H1 (cell line): ENCODE measurements around the gene MTCH2. TPM values are rescaled to one million over a fixed set of nuclear protein-coding genes. Genes with fewer than 3 reads are reported as not detected.

Experiments
- CBX5 ChIP-seq: fragments of 300-800, 300-1000 bp; sonication (generic); IDR thresholded peaks from 2 replicates; pipeline ENCODE4 v1.7.1; 2016; ENCODE audit warnings: antibody characterized with exemption, low read length, low read depth
- EGR1 ChIP-seq: IDR thresholded peaks from 2 replicates; pipeline ENCODE4 v1.6.1; 2011; ENCODE audit warnings: low read depth, low read length, borderline replicate concordance
- EP300 ChIP-seq, 2 experiments: IDR thresholded peaks; 1 replicate in 1 of 2; 2 replicates in 1 of 2; pipeline ENCODE4 v1.6.1; 2011 to 2012; ENCODE audit warnings: low read depth in 2 of 2, low read length in 2 of 2, mild to moderate bottlenecking in 2 of 2, borderline replicate concordance in 1 of 2, inconsistent platforms in 1 of 2, moderate library complexity in 1 of 2
- EZH2 ChIP-seq: fragments of 200-600 bp; sonication (generic); IDR thresholded peaks from 2 replicates; pipeline ENCODE4 v1.7.1; 2012; ENCODE audit warnings: low read depth, mild to moderate bottlenecking, moderate library complexity, low read length, inconsistent platforms; ENCODE audit not compliant: severe bottlenecking
- FOSL1 ChIP-seq: IDR thresholded peaks from 2 replicates; pipeline ENCODE4 v1.6.1; 2011; ENCODE audit warnings: mild to moderate bottlenecking, low read depth, low read length, moderate library complexity; ENCODE audit not compliant: insufficient read depth
- JUN ChIP-seq: IDR thresholded peaks from 2 replicates; pipeline ENCODE4 v1.6.1; 2011; ENCODE audit warnings: low read depth, mild to moderate bottlenecking, improper control_type of control experiment, low read length
- JUND ChIP-seq: IDR thresholded peaks from 2 replicates; pipeline ENCODE4 v1.6.1; 2011; ENCODE audit warnings: mild to moderate bottlenecking, improper control_type of control experiment, low read length
- KDM5A ChIP-seq: fragments of 200-600 bp; IDR thresholded peaks from 2 replicates; pipeline ENCODE4 v1.7.1; 2012; ENCODE audit warnings: mild to moderate bottlenecking, low read length, inconsistent platforms, mixed read lengths
- MAFK ChIP-seq: IDR thresholded peaks from 2 replicates; pipeline ENCODE4 v1.6.1; 2012; ENCODE audit warnings: low read depth, mild to moderate bottlenecking, improper control_type of control experiment, low read length
- NRF1 ChIP-seq: IDR thresholded peaks from 2 replicates; pipeline ENCODE4 v1.6.1; 2011; ENCODE audit warnings: mild to moderate bottlenecking, low read depth, low read length, improper control_type of control experiment
- PHF8 ChIP-seq: fragments of 200-600 bp; sonication (generic); conservative IDR thresholded peaks from 2 replicates; pipeline ENCODE4 v1.7.1; 2012; ENCODE audit warnings: low read depth, mild to moderate bottlenecking, inconsistent platforms, low read length, moderate library complexity
- POLR2AphosphoS5 ChIP-seq: IDR thresholded peaks from 2 replicates; pipeline ENCODE4 v1.6.1; 2011; ENCODE audit warnings: low read depth, low read length
- RAD21 ChIP-seq, 2 experiments: IDR thresholded peaks in 1 of 2; conservative IDR thresholded peaks in 1 of 2; 2 replicates each; pipeline ENCODE4 v1.6.1; 2011; ENCODE audit warnings: low read depth in 2 of 2, low read length in 2 of 2, improper control_type of control experiment in 1 of 2, inconsistent platforms in 1 of 2, mild to moderate bottlenecking in 1 of 2, moderate library complexity in 1 of 2
- RBBP5 ChIP-seq: IDR thresholded peaks from 2 replicates; pipeline ENCODE4 v1.7.1; 2012; ENCODE audit warnings: low read depth, mild to moderate bottlenecking, inconsistent platforms, low read length, moderate library complexity, borderline replicate concordance
- SIX5 ChIP-seq: IDR thresholded peaks from 2 replicates; pipeline ENCODE4 v1.6.1; 2011; ENCODE audit warnings: mild to moderate bottlenecking, low read depth, low read length
- SP2 ChIP-seq: IDR thresholded peaks from 2 replicates; pipeline ENCODE4 v1.6.1; 2012; ENCODE audit warnings: mild to moderate bottlenecking, low read length, inconsistent platforms
- SUZ12 ChIP-seq: fragments of 200-600 bp; sonication (generic); IDR thresholded peaks from 2 replicates; pipeline ENCODE4 v1.6.1; 2012; ENCODE audit warnings: mild to moderate bottlenecking, inconsistent platforms, low read length, moderate library complexity, mixed read lengths
- TAF1 ChIP-seq: IDR thresholded peaks from 2 replicates; pipeline ENCODE4 v1.6.1; 2011; ENCODE audit warnings: mild to moderate bottlenecking, low read depth, low read length
- TAF7 ChIP-seq: optimal IDR thresholded peaks from 2 replicates; pipeline ENCODE3; 2011; ENCODE audit warnings: low read depth, mild to moderate bottlenecking, inconsistent platforms, low read length, moderate library complexity, borderline replicate concordance
- TBP ChIP-seq: IDR thresholded peaks from 2 replicates; pipeline ENCODE4 v1.6.1; 2011; ENCODE audit warnings: low read depth, low read length, improper control_type of control experiment
- TCF12 ChIP-seq: IDR thresholded peaks from 2 replicates; pipeline ENCODE4 v1.6.1; 2011; ENCODE audit warnings: low read depth, mild to moderate bottlenecking, low read length
- polyA plus RNA-seq, 7 experiments: library from polyadenylated mRNA; depleted of rRNA in 3 of 7; stranded (reverse) in 5 of 7; unstranded in 2 of 7; fragments of >200 nt in 5 of 7; fragments of 200-250 nt in 2 of 7; gene quantifications; 1 replicate in 5 of 7; 2 replicates in 1 of 7; 4 replicates in 1 of 7; pipeline versions ENCODE4 v1.2.1 to v1.2.3, GENCODE V29; 2011 to 2013; ENCODE audit warnings: missing spikeins in 2 of 7, mixed read lengths in 2 of 7
- total RNA-seq: library from RNA; stranded (reverse); fragmentation: NEBNext Ultra II Directional; extraction: Animal tissue kit (Norgen Biotek cat#: 25700); gene quantifications from 2 replicates; pipeline ENCODE4 v1.2.1, GENCODE V29; 2021
- TF ChIP-seq, protein P1 (sequence below): IDR thresholded peaks from 2 replicates; pipeline ENCODE4 v1.6.1; 2011; ENCODE audit warnings: low read length, improper control_type of control experiment

MTCH2 gene
- total and polyA plus RNA-seq, 2 of the 8 experiments (the other 6 are each of a cell fraction or from before 2014, with no cell fraction given) = 157 to 171 TPM

DNA sequence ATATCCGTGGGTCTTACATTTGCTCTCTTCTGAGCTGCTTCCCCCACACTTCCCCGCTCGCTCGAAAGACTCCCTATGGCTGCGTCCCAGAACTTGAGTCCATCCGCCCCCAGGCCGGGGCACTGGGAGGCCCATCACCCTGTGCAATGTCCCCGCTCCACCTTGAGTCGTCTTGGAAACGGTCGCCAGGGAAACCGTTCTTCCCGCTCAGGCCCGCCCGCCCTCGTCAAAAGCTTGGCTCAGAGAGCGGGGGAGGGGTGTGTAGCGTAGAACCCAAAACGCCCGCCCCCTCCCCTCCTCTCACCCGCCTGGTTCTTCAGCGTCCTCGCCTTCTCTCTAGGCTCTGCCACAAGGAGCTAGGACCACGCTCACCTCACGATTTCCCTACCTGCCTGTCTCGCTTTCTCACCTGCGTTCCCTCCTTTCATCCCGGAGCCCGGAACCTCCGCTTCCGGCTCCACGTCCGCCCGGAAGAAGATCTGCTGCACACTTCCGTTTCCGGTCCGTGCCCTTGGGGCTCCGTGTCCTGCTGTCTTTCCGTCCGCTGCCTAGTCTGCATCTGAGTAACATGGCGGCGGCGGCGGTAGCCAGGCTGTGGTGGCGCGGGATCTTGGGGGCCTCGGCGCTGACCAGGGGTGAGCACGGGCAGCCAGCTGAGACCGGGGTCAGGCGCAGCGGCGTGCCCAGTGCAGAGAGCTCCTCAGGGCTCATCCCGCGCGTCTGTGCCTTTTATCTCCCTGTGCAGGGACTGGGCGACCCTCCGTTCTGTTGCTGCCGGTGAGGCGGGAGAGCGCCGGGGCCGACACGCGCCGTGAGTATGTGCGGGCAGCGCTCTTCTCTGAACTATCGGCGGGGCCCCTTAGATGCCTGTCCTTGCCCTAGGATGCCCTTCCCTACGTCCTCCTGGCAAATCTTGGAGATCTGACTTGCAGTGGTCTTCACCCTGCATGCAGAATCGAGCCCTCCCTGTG is 63.5 kb downstream of the MTCH2 start, which contains the start of the genes KBTBD4 and NDUFS3 (continued):
- TF ChIP-seq PHF8 (peak; percentile 88), RBBP5 (peak; percentile 98), RAD21 (IDR thresholded peaks at IDR 0.05 in 1 of 2, conservative IDR thresholded peaks at IDR 0.05 in 1 of 2; ENCODE audit: low read depth in 2 of 2, low read length in 2 of 2) (peak in 1 of 2 experiments; percentile 8; a peak in 1 of 4 replicates), TAF7 (peak; percentile 96), EP300 (IDR thresholded peaks at IDR 0.05; ENCODE audit: borderline replicate concordance in 1 of 2, low read depth in 2 of 2, low read length in 2 of 2) (peak; percentile 35 to 85), MAFK (peak; percentile 8; the same call in 1 of the 2 replicates), SUZ12 (no peak), EZH2 (no peak), JUND (no peak), CBX5 (no peak), POLR2AphosphoS5 (peak; percentile 93), NRF1 (no peak), EGR1 (peak; percentile 85), KDM5A (peak; percentile 99), TAF1 (peak; percentile 99), FOSL1 (no peak), SIX5 (peak; percentile 62; the same call in 1 of the 2 replicates), SP2 (no peak), TCF12 (peak; percentile 68; the same call in 1 of the 2 replicates), JUN (0 out of 2 replicates have a peak, but pooled peaks have one; percentile 29), TBP (peak; percentile 96)
- TF ChIP-seq, protein P1, sequence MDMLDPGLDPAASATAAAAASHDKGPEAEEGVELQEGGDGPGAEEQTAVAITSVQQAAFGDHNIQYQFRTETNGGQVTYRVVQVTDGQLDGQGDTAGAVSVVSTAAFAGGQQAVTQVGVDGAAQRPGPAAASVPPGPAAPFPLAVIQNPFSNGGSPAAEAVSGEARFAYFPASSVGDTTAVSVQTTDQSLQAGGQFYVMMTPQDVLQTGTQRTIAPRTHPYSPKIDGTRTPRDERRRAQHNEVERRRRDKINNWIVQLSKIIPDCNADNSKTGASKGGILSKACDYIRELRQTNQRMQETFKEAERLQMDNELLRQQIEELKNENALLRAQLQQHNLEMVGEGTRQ = no peak
